Activated naive CD8-positive, alpha-beta T cell treated with anti-CD3 and anti-CD28 coated beads for 36 hours (primary cell): ENCODE results near the gene CAVIN2. TPM values are rescaled to one million over a fixed set of nuclear protein-coding genes. Genes with fewer than 3 reads are reported as not detected.

ENCODE experiments used
- DNase-seq: peaks from one replicate; pipeline ENCODE4 v3.0.0; 2021
- H3K27ac Mint-ChIP-seq: one replicate; pipeline ENCODE4 v1.8.0; 2022; ENCODE audit warnings: mild to moderate bottlenecking, moderate library complexity, mixed read lengths
- H3K27me3 Mint-ChIP-seq: one replicate; pipeline ENCODE4 v1.8.0; 2022; ENCODE audit warnings: mild to moderate bottlenecking, mixed read lengths
- H3K36me3 Mint-ChIP-seq: one replicate; pipeline ENCODE4 v1.8.0; 2021; ENCODE audit warnings: mild to moderate bottlenecking, mixed read lengths
- H3K4me1 Mint-ChIP-seq: one replicate; pipeline ENCODE4 v1.8.0; 2021; ENCODE audit warnings: mixed read lengths
- H3K4me3 Mint-ChIP-seq: one replicate; pipeline ENCODE4 v1.8.0; 2022; ENCODE audit warnings: mild to moderate bottlenecking, moderate library complexity, mixed read lengths
- H3K9me3 Mint-ChIP-seq: one replicate; pipeline ENCODE4 v1.8.0; 2022; ENCODE audit warnings: mixed read lengths
- total RNA-seq, 2 experiments: library from RNA; stranded (reverse); gene quantifications; one replicate each; pipeline ENCODE4 v1.2.3, GENCODE V29; 2021

The CAVIN2 gene
- total RNA-seq, 2 experiments from 2014 or later = not detected

DNA sequence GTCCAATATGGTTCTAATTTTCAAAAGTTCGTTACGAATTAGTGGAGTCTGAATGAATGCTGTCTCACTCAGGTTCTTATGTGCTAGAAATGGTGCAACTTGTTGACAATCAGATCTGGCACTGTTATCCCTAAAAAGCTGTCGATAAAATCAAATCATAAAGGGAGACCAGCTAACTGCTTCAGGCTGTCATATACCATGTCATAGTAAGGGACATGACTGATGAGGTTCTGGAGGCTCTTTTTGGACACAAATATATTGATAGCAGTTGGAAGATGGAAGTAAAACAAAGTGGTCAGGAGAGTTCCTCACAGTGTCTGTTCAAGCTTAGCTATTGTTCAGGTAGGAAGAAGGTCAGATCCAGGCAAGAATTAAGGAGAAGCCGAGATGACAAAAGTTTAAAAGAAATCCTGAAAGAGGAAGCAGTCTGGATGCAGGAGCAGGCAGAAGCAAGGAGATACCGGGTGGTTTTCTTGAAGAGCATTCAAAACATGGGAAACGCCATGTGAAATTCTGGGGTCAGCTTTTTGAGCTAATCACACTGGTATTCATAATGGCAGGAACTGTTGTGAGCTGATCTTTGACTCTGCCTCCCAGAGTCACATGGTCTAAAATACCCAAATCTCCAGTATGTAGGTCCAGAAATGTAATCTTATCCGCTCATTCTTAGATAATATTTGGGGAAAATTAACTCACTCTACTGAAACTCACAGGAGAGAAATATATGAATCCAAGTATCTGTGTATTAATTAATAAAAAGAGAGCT lies 9.4 kb upstream of the CAVIN2 start:
- peaks cover 16% of the 10 kb centered on the region for H3K27me3 Mint-ChIP-seq
- H3K4me3 Mint-ChIP-seq = no peak overlapping the region
- no peaks in the 10 kb centered on the region for H3K9me3 Mint-ChIP-seq
- H3K36me3 Mint-ChIP-seq = no peaks in the 10 kb centered on the region
- H3K4me1 Mint-ChIP-seq = no peaks in the 10 kb centered on the region
- no peak overlapping the region for H3K27ac Mint-ChIP-seq
- no peak for DNase-seq

DNA sequence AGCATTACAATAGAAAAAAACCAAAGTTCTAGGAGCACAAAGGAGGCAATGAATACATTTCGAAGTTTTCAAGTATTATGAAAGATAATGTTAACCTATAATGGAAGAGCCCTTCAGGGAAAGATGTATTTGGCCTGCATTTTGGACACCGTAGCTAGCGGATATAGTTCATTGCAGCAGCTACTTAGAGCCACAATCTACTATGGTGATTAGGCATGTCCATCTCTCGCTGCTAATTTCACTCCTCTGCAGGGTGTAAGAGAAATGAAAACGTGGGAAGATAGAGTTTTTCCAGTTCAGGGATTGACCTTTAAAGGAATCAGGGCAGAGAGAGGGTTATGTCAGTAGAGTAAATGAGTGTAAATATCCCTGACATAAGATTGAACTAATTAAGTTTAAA lies 8.5 kb upstream of the CAVIN2 start:
- Mint-ChIP-seq H3K4me1 (no peaks in the 10 kb centered on the region), H3K4me3 (no peak overlapping the region), H3K27ac (no peak overlapping the region), H3K9me3 (no peaks in the 10 kb centered on the region), H3K27me3 (peaks cover 16% of the 10 kb centered on the region), H3K36me3 (no peaks in the 10 kb centered on the region)
- DNase-seq = no peak

DNA sequence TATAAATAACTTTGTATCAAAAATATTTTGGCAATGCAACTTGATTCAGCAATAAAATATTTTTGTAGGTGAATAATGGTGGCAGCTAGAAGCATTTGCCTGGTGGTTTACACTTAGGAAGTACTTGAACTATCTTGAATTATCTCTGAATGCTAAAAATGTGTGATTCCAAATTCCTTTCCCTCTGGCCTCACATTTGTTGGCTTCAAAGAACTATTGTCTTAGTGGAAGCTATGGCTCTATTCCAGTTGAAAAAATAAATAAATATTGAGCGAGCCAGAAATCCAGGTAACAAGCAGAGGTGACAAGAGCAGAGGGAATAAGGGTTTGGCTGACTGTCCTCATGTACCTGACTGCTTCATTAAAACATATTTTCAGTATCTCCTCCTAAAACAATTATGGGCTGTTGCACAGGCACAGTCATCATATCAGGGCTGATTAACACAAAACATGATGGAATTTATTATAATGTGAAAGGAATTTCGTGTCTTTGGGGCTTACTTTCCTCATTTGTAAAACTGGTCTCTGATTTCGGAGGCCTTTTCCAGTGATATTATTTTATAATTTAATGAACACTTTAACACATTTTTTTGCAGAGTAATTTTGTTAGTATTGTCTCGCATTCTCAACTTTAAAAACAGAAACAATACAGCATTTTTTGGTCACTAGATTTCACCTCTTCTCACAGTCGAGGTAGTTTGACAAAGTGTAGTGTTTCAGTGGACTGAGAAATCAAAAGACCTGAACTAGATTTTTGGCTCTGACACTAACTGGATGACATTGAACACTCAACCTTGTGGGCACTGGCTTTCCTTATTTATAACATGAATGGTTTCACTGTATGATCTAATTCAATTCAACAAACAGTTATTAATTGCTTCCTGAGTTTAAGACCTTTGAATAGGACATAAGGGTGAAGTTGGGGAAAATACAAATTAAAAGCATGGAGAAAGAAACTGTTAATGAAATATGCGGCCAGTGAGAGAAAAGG lies 7.8 kb upstream of the CAVIN2 start:
- no peaks in the 10 kb centered on the region for H3K36me3 Mint-ChIP-seq
- no peak overlapping the region for H3K4me3 Mint-ChIP-seq
- peaks cover 16% of the 10 kb centered on the region for H3K27me3 Mint-ChIP-seq
- H3K9me3 Mint-ChIP-seq = no peaks in the 10 kb centered on the region
- H3K27ac Mint-ChIP-seq = no peak overlapping the region
- no peak for DNase-seq
- no peaks in the 10 kb centered on the region for H3K4me1 Mint-ChIP-seq

DNA sequence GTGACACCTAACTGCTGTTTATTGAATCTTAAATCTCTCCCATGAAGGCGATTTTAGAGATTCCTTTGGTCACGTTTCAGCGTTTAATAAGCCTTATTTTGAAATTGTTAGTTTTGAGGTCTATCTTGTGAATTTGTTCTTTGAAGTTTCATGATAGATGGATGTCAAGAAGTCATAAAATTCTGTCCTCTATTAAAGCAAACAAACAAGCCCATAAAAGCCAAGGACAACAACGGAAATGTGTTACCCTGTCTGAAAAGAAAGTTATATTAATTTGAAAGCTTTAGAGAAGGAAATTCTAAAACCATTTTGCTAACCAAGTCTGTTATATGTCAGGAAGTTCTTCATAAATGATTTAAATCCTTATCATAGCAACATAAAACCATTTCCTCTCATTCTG lies 7.0 kb upstream of the CAVIN2 start:
- Mint-ChIP-seq H3K9me3 (no peaks in the 10 kb centered on the region), H3K4me3 (no peak overlapping the region), H3K27ac (no peak overlapping the region), H3K27me3 (peaks cover 21% of the 10 kb centered on the region), H3K4me1 (no peaks in the 10 kb centered on the region), H3K36me3 (no peaks in the 10 kb centered on the region)
- no peak for DNase-seq

DNA sequence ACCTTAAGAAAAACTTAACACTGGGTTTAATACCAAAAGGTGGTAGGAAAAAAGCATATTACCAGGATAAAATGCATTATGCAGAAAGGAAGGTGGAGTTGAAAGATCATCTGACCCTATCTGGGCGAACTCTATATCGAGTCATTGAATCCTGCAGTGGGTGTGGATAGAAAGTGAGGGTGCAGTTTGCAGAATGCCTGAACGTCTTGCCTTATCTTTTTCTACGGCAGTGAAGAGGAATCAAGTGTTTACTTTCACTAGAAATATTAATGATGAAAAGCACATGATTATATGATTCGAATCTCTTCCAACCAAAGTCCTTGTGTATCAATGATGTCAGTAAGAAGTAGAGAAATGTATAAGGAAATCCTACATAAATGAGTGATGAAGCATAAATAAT lies 4.3 kb upstream of the CAVIN2 start:
- DNase-seq = no peak
- Mint-ChIP-seq H3K27me3 (peaks cover 45% of the 10 kb centered on the region), H3K36me3 (no peaks in the 10 kb centered on the region), H3K9me3 (no peaks in the 10 kb centered on the region), H3K4me3 (no peak overlapping the region), H3K4me1 (peaks cover 13% of the 10 kb centered on the region), H3K27ac (no peak overlapping the region)

DNA sequence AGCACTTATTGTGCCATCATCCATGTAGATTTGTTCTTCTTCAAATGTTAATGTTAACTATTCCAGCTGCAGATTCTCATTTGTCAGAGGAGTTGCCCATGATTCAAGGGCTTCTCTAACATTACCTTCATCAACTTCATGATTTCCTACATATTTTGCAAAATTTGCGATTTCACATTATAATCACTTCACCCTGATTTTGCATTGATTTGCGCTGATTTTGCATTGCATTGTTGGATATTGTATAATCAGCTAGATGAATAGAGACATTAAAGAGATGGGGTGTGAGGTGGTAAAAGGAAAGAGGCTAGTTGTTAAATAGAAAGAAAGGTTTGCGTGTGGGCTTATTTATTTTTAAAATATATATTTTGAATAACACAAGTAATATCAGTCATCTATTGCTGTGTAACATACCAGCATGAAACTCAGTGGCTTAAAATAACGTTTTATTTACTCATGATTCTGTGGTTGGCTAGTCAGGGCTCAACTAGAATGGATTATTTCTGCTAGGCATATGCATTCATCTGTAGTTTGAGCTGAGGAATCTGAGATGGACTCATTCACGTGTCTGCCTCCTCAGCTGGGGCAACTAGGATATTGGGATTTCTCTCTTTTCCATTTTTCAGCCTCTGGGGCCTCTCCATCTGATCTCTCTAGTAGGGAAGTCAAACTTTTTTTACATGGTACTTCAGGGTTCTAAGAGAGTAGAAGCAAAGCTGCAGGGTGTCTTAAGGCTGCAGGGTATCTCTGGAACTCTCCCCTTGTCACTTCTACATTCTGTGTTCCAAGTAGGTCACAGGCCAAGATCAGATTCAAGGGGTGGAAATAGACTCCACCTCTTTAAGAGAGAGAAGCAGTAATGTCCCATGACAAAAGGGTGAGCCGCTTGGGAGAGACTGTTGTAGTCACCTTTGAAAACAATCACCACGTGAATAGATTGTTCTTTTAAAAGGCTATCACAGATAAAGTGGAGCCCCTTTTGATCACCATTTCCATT lies 2.2 kb upstream of the CAVIN2 start:
- H3K4me3 Mint-ChIP-seq = no peak overlapping the region
- H3K36me3 Mint-ChIP-seq = no peaks in the 10 kb centered on the region
- H3K4me1 Mint-ChIP-seq = peaks cover 15% of the 10 kb centered on the region
- peaks cover 57% of the 10 kb centered on the region for H3K27me3 Mint-ChIP-seq
- no peaks in the 10 kb centered on the region for H3K9me3 Mint-ChIP-seq
- no peak for DNase-seq
- H3K27ac Mint-ChIP-seq = no peak overlapping the region

DNA sequence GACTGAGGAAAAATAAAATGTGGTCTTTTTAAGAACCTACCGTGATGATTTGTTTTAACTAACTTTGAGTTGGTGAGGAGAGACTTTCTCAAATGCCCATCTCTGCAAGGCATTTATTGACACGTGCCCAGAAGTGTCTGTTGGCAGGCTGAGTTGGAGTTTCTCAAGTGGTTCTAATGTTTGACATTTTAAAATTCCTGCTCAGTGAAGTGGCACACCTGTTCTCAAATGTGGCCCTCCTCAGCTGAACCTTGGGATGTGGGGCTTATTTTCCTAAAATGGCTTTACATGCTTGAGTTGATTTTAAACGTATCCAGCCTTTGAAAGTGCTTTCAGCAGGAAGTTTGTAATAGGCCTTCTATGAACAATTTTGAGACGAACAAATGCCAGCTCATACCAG lies 876 bp upstream of the CAVIN2 start:
- Mint-ChIP-seq H3K4me3 (no peak overlapping the region), H3K4me1 (peaks cover 15% of the 10 kb centered on the region), H3K27me3 (peaks cover 55% of the 10 kb centered on the region), H3K27ac (no peak overlapping the region), H3K36me3 (no peaks in the 10 kb centered on the region), H3K9me3 (no peaks in the 10 kb centered on the region)
- no peak for DNase-seq

DNA sequence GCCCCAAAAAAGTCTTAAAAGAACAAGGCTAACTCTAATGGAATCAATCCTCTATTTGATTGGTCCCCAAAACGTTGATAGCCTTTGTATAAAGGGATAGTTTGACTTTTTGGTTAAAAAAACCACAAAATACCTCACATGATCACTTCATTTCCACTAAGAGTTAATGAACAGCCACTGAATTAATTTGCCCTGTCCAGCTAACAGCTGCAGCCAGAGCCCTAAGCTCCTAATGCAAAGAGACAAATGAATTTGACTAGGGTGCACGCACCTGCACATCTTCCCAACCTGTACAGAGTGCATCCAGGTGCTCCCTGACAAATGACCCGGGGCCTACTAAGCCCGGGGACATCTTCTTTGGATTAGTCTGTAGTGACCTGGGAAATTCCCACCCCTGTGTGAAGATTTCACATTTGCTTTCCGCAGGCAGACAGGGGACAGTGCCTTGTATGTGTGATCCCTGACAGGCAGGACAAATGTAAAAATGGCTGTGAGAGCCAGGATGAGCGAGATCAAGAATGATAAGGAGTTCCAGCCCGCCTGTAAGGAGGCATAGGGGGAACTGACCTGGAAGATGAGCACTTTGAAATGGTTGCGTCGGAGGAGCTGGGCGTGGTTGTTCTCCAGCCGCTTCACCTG lies 893 bp downstream of the CAVIN2 start:
- Mint-ChIP-seq H3K27ac (no peak overlapping the region), H3K4me3 (no peak overlapping the region), H3K36me3 (no peaks in the 10 kb centered on the region), H3K4me1 (peaks cover 15% of the 10 kb centered on the region), H3K27me3 (peaks cover 55% of the 10 kb centered on the region), H3K9me3 (no peaks in the 10 kb centered on the region)
- no peak for DNase-seq

DNA sequence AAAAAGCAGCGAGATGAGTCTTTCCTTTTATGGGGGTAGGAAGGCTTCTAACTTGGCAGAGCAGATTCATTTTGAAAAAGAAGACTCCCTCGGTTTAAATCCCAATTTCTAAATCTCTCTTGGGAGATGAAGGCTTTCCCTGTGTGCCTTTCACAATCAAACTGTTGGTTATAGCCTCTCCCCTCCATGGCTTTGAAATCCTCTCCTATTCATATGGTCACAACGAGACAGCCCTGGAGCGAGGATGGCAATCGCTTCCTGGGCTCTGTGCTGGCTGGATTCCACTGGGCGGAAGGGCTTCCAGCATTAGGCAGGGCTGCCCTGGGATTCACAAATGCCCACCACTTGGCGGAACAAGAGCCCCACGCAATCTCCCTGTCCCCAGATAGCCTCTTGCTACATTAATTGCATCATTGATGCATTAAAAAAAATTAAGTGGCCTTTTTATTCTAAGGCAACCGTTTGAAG lies 1.6 kb downstream of the CAVIN2 start:
- H3K36me3 Mint-ChIP-seq = no peaks in the 10 kb centered on the region
- H3K4me3 Mint-ChIP-seq = no peak overlapping the region
- H3K4me1 Mint-ChIP-seq = peaks cover 15% of the 10 kb centered on the region
- no peaks in the 10 kb centered on the region for H3K9me3 Mint-ChIP-seq
- H3K27ac Mint-ChIP-seq = no peak overlapping the region
- DNase-seq = no peak
- peaks cover 59% of the 10 kb centered on the region for H3K27me3 Mint-ChIP-seq

DNA sequence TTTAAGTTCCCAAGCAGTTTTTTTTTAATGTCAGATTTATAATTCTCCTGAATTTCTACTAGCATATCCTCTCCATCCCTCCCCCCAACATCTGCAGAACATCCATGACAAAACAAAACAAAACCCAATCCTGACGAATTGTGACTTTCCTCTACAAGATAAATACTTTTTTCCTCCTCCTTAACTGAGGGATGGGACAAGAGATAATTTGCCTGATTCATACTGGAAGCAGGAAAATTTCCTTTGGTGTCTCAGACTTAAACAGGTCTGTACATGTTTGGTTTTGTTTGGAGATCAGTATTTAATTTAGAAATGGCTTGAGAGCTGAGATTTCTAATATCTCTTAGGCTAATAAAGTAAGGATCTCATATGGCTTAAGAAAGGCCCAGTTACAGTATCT lies 2.2 kb downstream of the CAVIN2 start:
- no peak overlapping the region for H3K4me3 Mint-ChIP-seq
- no peaks in the 10 kb centered on the region for H3K36me3 Mint-ChIP-seq
- no peaks in the 10 kb centered on the region for H3K9me3 Mint-ChIP-seq
- H3K4me1 Mint-ChIP-seq = peaks cover 15% of the 10 kb centered on the region
- H3K27me3 Mint-ChIP-seq = peaks cover 59% of the 10 kb centered on the region
- H3K27ac Mint-ChIP-seq = no peak overlapping the region
- no peak for DNase-seq

DNA sequence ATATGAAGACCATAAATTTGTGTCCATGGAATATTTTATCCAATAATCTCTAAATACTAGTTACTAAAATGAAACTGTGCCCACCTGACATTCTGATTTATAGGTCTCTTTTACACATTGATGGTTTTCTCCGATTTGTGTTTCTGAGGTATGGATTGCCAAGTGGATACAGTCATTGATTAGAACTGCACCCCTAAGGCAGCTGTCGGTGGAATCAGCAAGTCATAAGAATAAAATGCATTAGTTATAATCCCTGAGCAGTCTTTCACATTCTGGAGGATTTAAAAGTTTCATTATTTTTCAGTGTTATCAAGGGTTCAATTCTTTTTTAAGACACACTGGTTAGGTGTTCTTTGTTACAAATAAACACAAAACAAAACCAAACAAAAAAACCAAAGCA lies 6.0 kb downstream of the CAVIN2 start:
- Mint-ChIP-seq H3K4me3 (no peak overlapping the region), H3K27me3 (peaks cover 35% of the 10 kb centered on the region), H3K9me3 (no peaks in the 10 kb centered on the region)

DNA sequence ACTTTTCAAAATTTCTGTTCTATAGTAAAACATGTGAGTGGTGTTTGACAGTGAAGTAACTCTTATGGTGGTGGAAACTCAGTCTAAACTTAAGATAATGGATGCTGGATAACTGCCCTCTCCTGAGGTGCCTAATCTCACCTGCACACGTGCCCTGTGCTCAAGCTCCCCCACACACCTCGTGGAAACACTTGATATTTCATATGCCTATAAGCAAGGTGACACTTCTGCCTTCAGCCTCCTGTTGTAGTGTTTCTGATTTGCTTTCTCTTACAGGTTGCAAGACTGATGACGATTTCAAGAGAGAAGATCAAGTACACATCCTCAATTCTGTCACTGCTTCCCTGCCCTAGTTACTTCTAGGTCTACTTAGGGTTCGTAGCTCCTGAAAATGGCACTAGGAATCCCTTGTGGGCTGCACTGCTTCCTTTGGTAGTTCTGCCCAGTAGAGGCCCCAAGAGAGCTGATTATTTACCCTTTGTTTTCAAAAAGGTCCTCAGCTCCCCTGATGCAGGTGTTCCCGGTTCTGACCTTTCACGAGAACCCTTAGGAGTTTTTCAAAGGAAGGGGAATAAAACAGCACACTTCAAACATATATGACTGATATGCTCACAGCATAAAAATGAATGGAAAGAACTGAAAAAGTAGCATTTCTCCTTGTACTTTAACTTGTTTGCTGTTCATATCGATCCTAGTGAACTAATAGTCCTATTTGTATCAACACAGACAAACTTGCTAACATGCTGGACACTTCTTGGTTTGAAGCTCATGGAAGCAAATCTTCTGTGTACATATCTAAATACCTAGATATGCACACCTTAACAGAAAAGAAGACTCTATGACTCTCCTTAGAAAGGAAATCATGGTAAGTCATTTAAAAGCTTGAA lies 6.7 kb downstream of the CAVIN2 start:
- Mint-ChIP-seq H3K4me3 (no peak overlapping the region), H3K36me3 (no peaks in the 10 kb centered on the region), H3K9me3 (no peaks in the 10 kb centered on the region), H3K27me3 (peaks cover 33% of the 10 kb centered on the region), H3K27ac (no peak overlapping the region), H3K4me1 (no peaks in the 10 kb centered on the region)
- DNase-seq = no peak

More for the DNA sequence above, 6.0 kb downstream of the CAVIN2 start:
- Mint-ChIP-seq H3K36me3 (no peaks in the 10 kb centered on the region), H3K4me1 (no peaks in the 10 kb centered on the region), H3K27ac (no peak overlapping the region)
- DNase-seq = no peak

DNA sequence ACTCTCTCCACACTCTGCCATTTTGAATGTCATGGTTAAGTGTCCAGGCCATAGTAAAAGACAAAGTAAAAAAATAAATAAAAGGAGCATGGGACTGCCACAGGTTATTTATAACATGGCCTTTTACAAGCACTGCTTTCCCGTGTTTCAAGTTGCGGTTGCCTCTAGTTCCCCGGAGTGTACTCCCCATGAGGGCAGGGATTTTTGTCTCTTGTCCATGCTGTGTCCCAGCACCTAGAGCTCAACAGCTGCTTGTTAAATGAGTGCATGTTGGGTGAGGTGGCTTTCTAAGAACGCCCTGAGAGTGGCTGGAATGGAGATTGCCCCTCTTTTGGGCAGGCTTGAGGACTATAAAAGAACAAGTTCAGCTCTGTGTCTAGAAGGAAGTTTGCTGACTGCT lies 8.4 kb downstream of the CAVIN2 start:
- Mint-ChIP-seq H3K27me3 (peaks cover 28% of the 10 kb centered on the region), H3K9me3 (no peaks in the 10 kb centered on the region), H3K4me1 (no peaks in the 10 kb centered on the region), H3K27ac (no peak overlapping the region), H3K4me3 (no peak overlapping the region), H3K36me3 (no peaks in the 10 kb centered on the region)
- DNase-seq = no peak
